Right hindlimb (tissue), 1 donor: ENCODE data around the gene PIGU.
"Not testable (repeated sequence)": the region's sequence is repeated elsewhere in the genome, so short reads cannot be mapped to it uniquely, and the experiment has no call there.

Source experiments
- DNase-seq: peaks from one replicate; pipeline ENCODE4 v3.0.0-alpha.2; 2018

The PIGU gene

GRCh38 chr20:34661811-34662210 is 15.1 kb downstream of the PIGU start:
- not testable (repeated sequence) for DNase-seq

GRCh38 chr20:34658654-34659053 is 18.2 kb downstream of the PIGU start:
- DNase-seq = not testable (repeated sequence)

- no peak for DNase-seq
Measured at GRCh38 chr20:34654207-34654744, 22.6 kb downstream of the PIGU start.

- no peak for DNase-seq
Measured at GRCh38 chr20:34651200-34651599, 25.7 kb downstream of the PIGU start.

- no peak for DNase-seq
Measured at GRCh38 chr20:34647737-34648136, 29.2 kb downstream of the PIGU start.

GRCh38 chr20:34644951-34645350 is 31.9 kb downstream of the PIGU start:
- DNase-seq = no peak

GRCh38 chr20:34644345-34644744 is 32.5 kb downstream of the PIGU start:
- no peak for DNase-seq

- no peak for DNase-seq
Measured at GRCh38 chr20:34643928-34644327, 33.0 kb downstream of the PIGU start.

- DNase-seq = no peak
Measured at GRCh38 chr20:34642009-34642408, 34.9 kb downstream of the PIGU start.

GRCh38 chr20:34639755-34640222 is 37.1 kb downstream of the PIGU start:
- no peak for DNase-seq

GRCh38 chr20:34638532-34638931 is 38.4 kb downstream of the PIGU start:
- DNase-seq = no peak

- no peak for DNase-seq
Measured at GRCh38 chr20:34638039-34638292, 38.9 kb downstream of the PIGU start.

GRCh38 chr20:34637245-34638038 is 39.5 kb downstream of the PIGU start:
- DNase-seq = no peak

GRCh38 chr20:34636648-34637047 is 40.2 kb downstream of the PIGU start:
- DNase-seq = no peak

- DNase-seq = no peak
Measured at GRCh38 chr20:34634392-34634791, 42.5 kb downstream of the PIGU start.

GRCh38 chr20:34632870-34633452 is 43.9 kb downstream of the PIGU start:
- no peak for DNase-seq

- DNase-seq = no peak
Measured at GRCh38 chr20:34629904-34630303, 47.0 kb downstream of the PIGU start.

GRCh38 chr20:34629342-34629741 is 47.5 kb downstream of the PIGU start:
- no peak for DNase-seq

- DNase-seq = no peak
Measured at GRCh38 chr20:34628026-34628425, 48.9 kb downstream of the PIGU start.

- DNase-seq = no peak
Measured at GRCh38 chr20:34627458-34627857, 49.4 kb downstream of the PIGU start.

GRCh38 chr20:34626992-34627391 is 49.9 kb downstream of the PIGU start:
- no peak for DNase-seq

GRCh38 chr20:34624629-34625028 is 52.3 kb downstream of the PIGU start:
- DNase-seq = no peak

GRCh38 chr20:34622821-34623451 is 54.0 kb downstream of the PIGU start:
- DNase-seq = no peak
